Endothelial cell of umbilical vein (primary cell): ENCODE results near the gene MBTD1.

Experiments used
- MYC ChIP-seq: IDR thresholded peaks from one replicate; pipeline ENCODE4 v1.6.1; 2011; ENCODE audit warnings: mild to moderate bottlenecking, low read depth, low read length
- POLR2A ChIP-seq: IDR thresholded peaks from 2 replicates; pipeline ENCODE4 v1.6.1; 2012; ENCODE audit warnings: low read depth, mild to moderate bottlenecking, control low read depth, low read length
- POLR2AphosphoS5 ChIP-seq: IDR thresholded peaks from 2 replicates; pipeline ENCODE4 v1.6.1; 2012; ENCODE audit warnings: low read depth, mild to moderate bottlenecking, control low read depth, low read length, moderate library complexity; ENCODE audit not compliant: insufficient read depth
- TF ChIP-seq, protein P1 (sequence below), 2 donors: IDR thresholded peaks; 1 replicate in 1 of 2; 2 replicates in 1 of 2; pipeline ENCODE4 v1.5.1; 2011; ENCODE audit warnings: low read length in 2 of 2, mild to moderate bottlenecking in 2 of 2, moderate library complexity in 2 of 2, control low read depth in 1 of 2, inconsistent platforms in 1 of 2, low read depth in 1 of 2; ENCODE audit not compliant: insufficient read depth in 1 of 2; ENCODE audit errors: extremely low read depth in 1 of 2
- TF ChIP-seq, protein P2 (sequence below): IDR thresholded peaks from 2 replicates; pipeline ENCODE4 v1.6.1; 2011; ENCODE audit not compliant: insufficient read depth, insufficient read length

DNA sequence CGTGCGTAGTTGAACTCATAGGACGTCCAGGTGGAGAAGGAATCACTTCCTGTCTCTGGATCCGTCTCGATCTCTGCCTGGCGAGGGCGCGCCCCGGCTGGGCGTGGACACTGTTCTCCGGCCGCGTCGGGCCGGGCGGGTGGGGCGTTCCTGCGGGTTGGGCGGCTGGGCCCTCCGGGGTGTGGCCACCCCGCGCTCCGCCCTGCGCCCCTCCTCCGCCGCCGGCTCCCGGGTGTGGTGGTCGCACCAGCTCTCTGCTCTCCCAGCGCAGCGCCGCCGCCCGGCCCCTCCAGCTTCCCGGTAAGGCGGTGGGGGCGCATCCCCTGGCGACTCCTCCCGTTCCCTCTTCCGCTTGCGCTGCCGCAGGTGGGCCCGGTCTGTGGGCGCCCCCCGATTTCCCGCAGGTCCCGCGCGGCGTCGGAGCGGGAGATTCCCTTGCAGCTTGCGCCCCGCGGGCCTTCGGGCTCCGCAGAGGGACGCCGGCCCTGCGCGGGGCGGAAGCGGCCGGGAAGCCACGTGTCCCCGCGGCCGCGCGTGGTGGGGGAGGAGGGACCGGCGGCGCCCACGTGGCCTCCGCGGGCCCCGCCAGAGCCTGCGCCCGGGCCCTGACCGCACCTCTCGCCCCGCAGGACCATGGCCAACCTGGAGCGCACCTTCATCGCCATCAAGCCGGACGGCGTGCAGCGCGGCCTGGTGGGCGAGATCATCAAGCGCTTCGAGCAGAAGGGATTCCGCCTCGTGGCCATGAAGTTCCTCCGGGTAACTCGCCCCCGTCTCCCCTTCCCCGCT lies 93.5 kb downstream of the MBTD1 start, which contains the start of gene NME2:
- TF ChIP-seq, protein P1, sequence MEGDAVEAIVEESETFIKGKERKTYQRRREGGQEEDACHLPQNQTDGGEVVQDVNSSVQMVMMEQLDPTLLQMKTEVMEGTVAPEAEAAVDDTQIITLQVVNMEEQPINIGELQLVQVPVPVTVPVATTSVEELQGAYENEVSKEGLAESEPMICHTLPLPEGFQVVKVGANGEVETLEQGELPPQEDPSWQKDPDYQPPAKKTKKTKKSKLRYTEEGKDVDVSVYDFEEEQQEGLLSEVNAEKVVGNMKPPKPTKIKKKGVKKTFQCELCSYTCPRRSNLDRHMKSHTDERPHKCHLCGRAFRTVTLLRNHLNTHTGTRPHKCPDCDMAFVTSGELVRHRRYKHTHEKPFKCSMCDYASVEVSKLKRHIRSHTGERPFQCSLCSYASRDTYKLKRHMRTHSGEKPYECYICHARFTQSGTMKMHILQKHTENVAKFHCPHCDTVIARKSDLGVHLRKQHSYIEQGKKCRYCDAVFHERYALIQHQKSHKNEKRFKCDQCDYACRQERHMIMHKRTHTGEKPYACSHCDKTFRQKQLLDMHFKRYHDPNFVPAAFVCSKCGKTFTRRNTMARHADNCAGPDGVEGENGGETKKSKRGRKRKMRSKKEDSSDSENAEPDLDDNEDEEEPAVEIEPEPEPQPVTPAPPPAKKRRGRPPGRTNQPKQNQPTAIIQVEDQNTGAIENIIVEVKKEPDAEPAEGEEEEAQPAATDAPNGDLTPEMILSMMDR (IDR thresholded peaks at IDR 0.05; ENCODE audit: extremely low read depth in 1 of 2, insufficient read depth in 1 of 2, low read depth in 1 of 2, low read length in 2 of 2), result peak in 1 of 2 donors; percentile 6
- TF ChIP-seq POLR2A (peak; percentile 74), MYC (peak; percentile 97), POLR2AphosphoS5 (peak; percentile 70)
- TF ChIP-seq, protein P2, sequence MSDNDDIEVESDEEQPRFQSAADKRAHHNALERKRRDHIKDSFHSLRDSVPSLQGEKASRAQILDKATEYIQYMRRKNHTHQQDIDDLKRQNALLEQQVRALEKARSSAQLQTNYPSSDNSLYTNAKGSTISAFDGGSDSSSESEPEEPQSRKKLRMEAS, result peak; percentile 82
